GM12892 (cell line): ENCODE data around the gene SBNO1.

ENCODE experiments used
- DNase-seq: peaks from one replicate; pipeline ENCODE4 v3.0.0; 2011; ENCODE audit not compliant: insufficient read length
- FAIRE-seq: peaks from 2 replicates; lab custom pipeline; 2011; peaks lifted over from hg19 to GRCh38; lab: Jason Lieb, UNC
- POLR2A ChIP-seq: IDR thresholded peaks from 2 replicates; pipeline ENCODE4 v1.6.1; 2011; ENCODE audit warnings: low read depth, low read length, control low read depth
- POLR2AphosphoS5 ChIP-seq: IDR thresholded peaks from 2 replicates; pipeline ENCODE4 v1.6.1; 2011; ENCODE audit warnings: low read depth, low read length, control low read depth
- TAF1 ChIP-seq: IDR thresholded peaks from 2 replicates; pipeline ENCODE4 v1.6.1; 2011; ENCODE audit warnings: low read depth, mild to moderate bottlenecking, control low read depth, low read length, borderline replicate concordance

The SBNO1 gene

DNA sequence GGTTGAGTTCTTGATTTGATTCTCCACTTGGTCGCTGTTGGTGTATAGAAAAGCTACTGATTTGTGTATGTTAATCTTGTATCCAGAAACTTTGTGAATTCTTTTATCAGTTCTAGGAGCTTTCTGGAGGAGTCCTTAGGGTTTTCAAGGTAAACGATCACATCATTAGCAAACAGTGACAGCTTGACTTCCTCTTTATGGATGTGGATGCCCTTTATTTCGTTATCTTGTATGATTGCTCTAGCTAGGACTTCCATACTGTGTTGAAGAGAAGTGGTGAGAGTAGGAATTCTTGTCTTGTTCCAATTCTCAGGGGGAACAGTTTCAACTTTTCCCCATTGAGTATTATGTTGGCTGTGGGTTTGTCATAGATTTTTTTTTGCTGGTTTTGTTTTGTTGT lies 119.0 kb downstream of the SBNO1 start:
- DNase-seq (no peak), FAIRE-seq (no peak)
- TF ChIP-seq TAF1 (no peak), POLR2A (no peak), POLR2AphosphoS5 (no peak)

DNA sequence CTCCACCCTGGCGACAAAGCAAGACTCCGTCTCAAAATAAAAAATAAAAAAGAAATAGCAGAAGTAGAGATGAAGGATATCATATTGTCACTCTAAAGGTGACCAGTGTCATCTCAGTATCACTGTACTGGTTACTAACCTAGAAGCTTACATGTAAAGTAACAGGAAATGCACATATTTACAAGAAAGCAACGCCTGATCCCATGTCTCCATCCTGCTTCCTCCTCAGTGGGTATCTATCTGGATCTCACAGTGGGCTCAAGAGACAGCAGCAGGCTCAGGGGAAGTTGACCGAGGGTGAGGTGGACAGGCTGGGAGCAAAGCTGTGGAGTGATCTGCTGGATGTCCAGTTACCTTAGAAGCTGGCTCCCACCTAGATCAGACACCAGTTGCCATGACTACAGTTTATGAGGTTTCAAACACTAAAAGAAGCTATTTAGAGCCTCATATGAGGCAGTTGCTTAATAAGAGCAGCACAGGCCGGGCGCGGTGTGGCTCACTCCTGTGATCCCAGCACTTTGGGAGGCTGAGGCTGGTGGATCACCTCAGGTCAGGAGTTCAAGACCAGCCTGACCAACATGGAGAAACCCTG lies 120.9 kb downstream of the SBNO1 start:
- TF ChIP-seq TAF1 (no peak), POLR2AphosphoS5 (no peak), POLR2A (no peak)
- no peak for FAIRE-seq

DNA sequence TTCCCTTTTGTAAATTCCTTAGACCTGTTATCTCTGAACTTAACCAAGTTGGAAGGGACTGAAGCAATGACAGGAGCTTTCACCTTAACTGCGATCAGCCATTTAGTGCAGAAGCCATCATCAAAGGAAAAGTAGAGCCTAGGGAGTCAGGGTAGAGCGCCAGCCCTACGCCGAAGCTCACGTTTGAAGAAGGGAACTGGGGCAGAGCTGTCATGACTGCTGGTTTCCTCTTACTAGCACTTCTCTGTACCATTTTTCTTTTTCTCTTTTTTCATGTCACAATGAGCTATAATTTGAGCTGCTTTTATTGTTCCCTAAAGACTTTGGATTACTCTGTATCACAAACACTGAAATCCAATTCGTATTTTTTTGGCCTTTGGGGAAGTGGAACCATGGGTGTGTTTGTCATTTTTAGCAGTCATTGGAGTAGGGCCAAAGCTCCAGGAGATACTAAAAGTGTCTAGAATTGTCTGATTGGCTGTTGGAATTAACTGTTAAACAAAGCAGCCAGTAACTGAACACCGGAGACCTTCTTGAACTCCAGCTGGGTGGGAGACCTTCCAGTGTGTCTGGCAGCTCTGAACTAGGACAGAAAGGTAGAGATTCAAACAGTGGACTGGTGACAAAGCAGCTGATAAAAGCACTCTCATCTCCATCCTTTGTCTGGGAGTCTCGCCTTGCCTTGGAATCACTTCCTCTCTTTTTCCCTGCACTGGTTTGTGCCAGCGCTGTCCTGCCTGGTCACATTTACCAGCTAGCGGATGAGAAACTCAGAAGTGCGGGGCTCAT lies 122.3 kb downstream of the SBNO1 start:
- DNase-seq (no peak), FAIRE-seq (no peak)
- TF ChIP-seq POLR2A (no peak), POLR2AphosphoS5 (no peak), TAF1 (no peak)

More for the DNA sequence above, 120.9 kb downstream of the SBNO1 start:
- no peak for DNase-seq
